ENCODE results near the gene LMBRD2.

The LMBRD2 gene

DNA sequence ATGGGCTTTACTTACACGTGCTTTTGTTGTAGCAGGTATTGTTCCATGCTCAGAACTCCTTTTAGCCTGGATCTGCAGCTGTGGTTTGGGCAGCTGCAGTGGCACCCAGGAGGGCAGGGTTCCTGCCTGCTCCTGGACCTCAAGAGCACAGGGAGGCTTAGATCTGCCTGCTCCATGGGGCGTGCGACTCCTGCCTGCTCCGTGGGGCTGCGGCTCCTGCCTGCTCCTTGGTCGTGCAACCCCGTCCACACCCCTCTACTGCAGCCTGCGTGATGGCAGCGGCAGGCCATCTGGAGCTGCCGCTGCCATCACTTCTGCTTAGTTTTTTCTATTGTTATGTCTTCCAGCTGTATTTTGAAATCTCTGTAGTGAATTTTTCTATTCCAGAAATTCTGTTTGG is 73.3 kb downstream of the LMBRD2 start:
- DNase-seq (ENCODE audit: low spot score) (no peak), ATAC-seq (ENCODE audit: low read depth) (no peak)
- Histone ChIP-seq H3K27me3 (ENCODE audit: insufficient read depth, poor library complexity, severe bottlenecking) (peaks cover 19% of the 10 kb centered on the region), H3K27ac (ENCODE audit: poor library complexity, severe bottlenecking) (no peak overlapping the region), H3K9me3 (ENCODE audit: severe bottlenecking) (no peaks in the 10 kb centered on the region), H3K4me1 (ENCODE audit: insufficient read depth, poor library complexity, severe bottlenecking) (no peaks in the 10 kb centered on the region), H3K36me3 (ENCODE audit: low read depth) (no peaks in the 10 kb centered on the region), H3K4me3 (ENCODE audit: severe bottlenecking) (no peak overlapping the region)
- TF ChIP-seq, protein P1, sequence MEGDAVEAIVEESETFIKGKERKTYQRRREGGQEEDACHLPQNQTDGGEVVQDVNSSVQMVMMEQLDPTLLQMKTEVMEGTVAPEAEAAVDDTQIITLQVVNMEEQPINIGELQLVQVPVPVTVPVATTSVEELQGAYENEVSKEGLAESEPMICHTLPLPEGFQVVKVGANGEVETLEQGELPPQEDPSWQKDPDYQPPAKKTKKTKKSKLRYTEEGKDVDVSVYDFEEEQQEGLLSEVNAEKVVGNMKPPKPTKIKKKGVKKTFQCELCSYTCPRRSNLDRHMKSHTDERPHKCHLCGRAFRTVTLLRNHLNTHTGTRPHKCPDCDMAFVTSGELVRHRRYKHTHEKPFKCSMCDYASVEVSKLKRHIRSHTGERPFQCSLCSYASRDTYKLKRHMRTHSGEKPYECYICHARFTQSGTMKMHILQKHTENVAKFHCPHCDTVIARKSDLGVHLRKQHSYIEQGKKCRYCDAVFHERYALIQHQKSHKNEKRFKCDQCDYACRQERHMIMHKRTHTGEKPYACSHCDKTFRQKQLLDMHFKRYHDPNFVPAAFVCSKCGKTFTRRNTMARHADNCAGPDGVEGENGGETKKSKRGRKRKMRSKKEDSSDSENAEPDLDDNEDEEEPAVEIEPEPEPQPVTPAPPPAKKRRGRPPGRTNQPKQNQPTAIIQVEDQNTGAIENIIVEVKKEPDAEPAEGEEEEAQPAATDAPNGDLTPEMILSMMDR (IDR thresholded peaks at IDR 0.05; ENCODE audit: poor library complexity, severe bottlenecking), result no peak

DNA sequence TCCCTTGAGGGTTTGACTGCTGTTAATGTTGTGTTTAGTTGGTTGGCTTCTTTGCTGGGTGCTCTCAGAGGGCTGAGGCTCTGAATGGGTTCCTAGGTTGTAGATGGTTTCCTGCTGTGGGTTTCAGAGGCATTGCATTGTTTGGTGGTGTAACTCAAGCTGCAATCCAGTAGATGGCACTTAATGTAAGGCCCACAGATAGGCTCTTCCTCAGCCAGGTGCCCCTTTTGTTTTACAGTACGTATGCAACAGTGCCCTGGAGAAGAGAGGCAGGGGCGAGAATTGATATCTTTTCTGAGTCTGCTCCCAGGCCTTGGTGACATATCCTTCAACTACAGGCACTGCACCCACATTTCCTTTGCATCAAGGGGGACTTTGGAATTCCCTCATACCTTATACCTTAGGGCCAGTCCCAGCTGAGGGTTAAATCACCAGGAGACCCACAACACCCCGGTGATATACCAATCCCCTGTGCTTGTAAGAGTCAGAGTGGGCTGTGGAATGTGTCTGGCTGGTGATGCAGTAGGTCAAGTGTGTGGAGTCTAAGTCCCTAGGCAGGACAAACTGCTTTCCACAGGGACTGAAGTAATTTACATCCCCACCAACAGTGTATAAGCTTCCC is 78.0 kb downstream of the LMBRD2 start:
- H3K4me3 ChIP-seq (ENCODE audit: severe bottlenecking), result no peak overlapping the region
- H3K27ac ChIP-seq (ENCODE audit: poor library complexity, severe bottlenecking), result no peak overlapping the region
- H3K9me3 ChIP-seq (ENCODE audit: severe bottlenecking), result no peaks in the 10 kb centered on the region
- DNase-seq (ENCODE audit: low spot score) (no peak), ATAC-seq (ENCODE audit: low read depth) (peak; percentile 78)
- H3K27me3 ChIP-seq (ENCODE audit: insufficient read depth, poor library complexity, severe bottlenecking), result peaks cover 15% of the 10 kb centered on the region
- H3K4me1 ChIP-seq (ENCODE audit: insufficient read depth, poor library complexity, severe bottlenecking), result no peaks in the 10 kb centered on the region
- no peaks in the 10 kb centered on the region for H3K36me3 ChIP-seq (ENCODE audit: low read depth)
- TF ChIP-seq, protein P1 (IDR thresholded peaks at IDR 0.05; ENCODE audit: poor library complexity, severe bottlenecking), result peak; percentile 46

DNA sequence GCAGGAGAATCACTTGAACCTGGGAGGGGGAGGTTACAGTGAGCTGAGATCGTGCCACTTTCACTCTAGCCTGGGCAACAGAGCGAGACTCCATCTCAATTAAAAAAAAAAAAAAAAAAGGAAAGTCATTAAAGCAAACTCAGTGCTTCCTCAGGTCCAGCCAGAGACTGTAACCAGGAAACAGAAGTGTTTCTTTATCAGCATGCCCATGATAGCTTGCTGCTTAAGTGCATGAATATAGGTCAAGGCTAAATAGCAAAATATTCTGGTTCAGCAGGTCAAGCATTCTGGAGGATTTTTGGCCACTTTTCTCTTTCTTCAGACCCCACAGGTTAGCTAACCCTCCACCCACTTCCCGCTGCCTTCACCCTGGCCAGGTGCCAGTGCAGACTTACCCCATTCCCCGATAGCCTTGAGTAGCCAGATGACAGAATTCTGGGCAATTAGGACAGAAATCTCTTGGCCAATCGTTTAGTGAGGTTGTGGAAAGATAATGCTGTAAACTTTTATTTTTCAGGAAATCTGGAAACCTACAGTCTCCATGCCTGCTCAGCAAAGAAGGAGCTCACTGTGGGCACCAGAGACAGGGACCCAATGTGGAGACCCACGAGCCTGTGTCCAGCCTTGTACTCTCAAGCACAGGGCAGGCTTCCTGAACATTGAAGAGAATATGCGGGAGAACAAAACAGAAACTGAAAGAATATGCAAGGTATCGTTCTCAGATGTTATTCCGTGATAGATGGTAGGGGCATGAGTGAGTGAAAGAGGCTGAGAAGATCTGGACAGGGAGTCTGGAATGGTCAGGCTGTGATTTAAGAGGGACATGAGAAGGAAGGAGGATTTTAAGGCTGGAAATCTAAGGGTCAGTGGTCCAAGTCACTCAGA is 80.8 kb downstream of the LMBRD2 start:
- Histone ChIP-seq H3K27me3 (ENCODE audit: insufficient read depth, poor library complexity, severe bottlenecking) (peaks cover 10% of the 10 kb centered on the region), H3K27ac (ENCODE audit: poor library complexity, severe bottlenecking) (no peak overlapping the region), H3K4me3 (ENCODE audit: severe bottlenecking) (no peak overlapping the region), H3K9me3 (ENCODE audit: severe bottlenecking) (no peaks in the 10 kb centered on the region), H3K4me1 (ENCODE audit: insufficient read depth, poor library complexity, severe bottlenecking) (no peaks in the 10 kb centered on the region), H3K36me3 (ENCODE audit: low read depth) (no peaks in the 10 kb centered on the region)
- DNase-seq (ENCODE audit: low spot score) (no peak), ATAC-seq (ENCODE audit: low read depth) (peak; percentile 40; the same call in 2 of the 3 replicates)
- TF ChIP-seq, protein P1 (IDR thresholded peaks at IDR 0.05; ENCODE audit: poor library complexity, severe bottlenecking), result no peak

DNA sequence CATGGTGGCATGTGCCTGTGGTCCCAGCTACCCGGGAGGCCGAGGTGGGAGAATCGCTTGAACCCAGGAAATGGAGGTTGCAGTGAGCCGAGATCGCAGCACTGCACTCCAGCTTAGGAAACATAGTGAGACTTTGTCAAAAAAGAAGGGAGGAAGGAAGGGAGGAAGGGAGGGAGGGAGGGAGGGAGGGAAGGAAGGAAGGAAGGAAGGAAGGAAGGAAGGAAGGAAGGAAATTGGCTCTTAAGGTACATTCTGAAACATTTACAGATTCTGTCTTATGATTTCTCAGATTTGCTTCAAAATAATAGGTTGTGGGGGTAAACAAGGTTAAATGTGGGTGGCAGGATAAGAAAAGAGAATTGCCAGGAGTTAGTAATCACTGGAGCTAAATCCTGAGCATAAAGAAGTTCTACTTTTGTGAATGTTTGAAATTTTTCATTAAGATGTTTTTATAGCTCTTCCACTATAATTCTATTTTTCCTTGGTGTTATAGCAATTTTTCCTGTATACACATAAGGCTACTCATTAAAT is 82.9 kb downstream of the LMBRD2 start:
- no peak for ATAC-seq (ENCODE audit: low read depth)

More for the DNA sequence above, 82.9 kb downstream of the LMBRD2 start:
- Histone ChIP-seq H3K9me3 (ENCODE audit: severe bottlenecking) (no peaks in the 10 kb centered on the region), H3K4me1 (ENCODE audit: insufficient read depth, poor library complexity, severe bottlenecking) (no peaks in the 10 kb centered on the region), H3K27me3 (ENCODE audit: insufficient read depth, poor library complexity, severe bottlenecking) (peaks cover 20% of the 10 kb centered on the region), H3K4me3 (ENCODE audit: severe bottlenecking) (no peak overlapping the region), H3K36me3 (ENCODE audit: low read depth) (no peaks in the 10 kb centered on the region), H3K27ac (ENCODE audit: poor library complexity, severe bottlenecking) (no peak overlapping the region)
- TF ChIP-seq, protein P1 (IDR thresholded peaks at IDR 0.05; ENCODE audit: poor library complexity, severe bottlenecking), result no peak
- no peak for DNase-seq (ENCODE audit: low spot score)
